HG03280 (cell line): ENCODE results near the gene COX7A1.

ENCODE experiments used
- ATAC-seq: cut with Tn5 transposase; IDR thresholded peaks from one replicate; pipeline ENCODE4 v1.9.1; 2021; ENCODE audit warnings: mild to moderate bottlenecking, moderate library complexity; ENCODE audit not compliant: unreplicated experiment

Gene COX7A1

GRCh38 chr19:36113894-36114720 is 38.1 kb downstream of the COX7A1 start:
- ATAC-seq: peak; percentile 2

DNA sequence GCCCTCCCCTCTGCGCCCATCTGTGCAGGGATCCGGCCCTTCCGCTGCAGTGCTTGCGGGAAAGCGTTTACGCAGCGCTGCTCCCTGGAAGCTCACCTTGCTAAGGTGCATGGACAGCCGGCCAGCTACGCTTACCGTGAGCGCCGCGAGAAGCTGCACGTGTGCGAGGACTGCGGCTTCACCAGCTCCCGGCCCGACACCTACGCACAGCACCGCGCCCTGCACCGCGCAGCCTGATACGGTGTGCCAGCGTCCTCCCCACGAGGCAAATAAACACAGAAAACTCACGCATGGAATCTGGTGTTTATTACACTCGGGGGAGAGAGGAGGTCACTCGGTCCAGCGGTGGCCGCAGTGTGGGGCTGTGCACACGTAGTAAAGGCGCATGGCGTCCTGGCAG is 38.8 kb downstream of the COX7A1 start:
- no peak for ATAC-seq

DNA sequence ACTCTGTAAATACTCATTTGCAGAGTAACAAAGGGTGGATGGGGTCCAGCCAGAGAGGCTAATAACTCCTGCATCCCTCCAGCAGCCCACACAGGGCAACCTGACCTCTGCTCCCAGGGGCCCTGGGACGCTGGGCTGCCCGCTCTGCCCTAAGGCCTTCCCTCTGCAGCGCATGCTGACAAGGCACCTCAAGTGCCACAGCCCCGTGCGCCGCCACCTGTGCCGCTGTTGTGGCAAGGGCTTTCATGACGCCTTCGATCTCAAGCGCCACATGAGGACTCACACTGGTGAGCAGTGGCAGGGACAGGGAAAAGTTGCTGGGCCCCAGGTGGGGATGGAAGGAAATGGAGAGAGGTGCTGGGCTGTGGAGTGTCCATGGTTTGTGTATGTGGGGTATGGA is 39.6 kb downstream of the COX7A1 start:
- no peak for ATAC-seq

- no peak for ATAC-seq
Observed at GRCh38 chr19:36111200-36111539, 41.1 kb downstream of the COX7A1 start.

DNA sequence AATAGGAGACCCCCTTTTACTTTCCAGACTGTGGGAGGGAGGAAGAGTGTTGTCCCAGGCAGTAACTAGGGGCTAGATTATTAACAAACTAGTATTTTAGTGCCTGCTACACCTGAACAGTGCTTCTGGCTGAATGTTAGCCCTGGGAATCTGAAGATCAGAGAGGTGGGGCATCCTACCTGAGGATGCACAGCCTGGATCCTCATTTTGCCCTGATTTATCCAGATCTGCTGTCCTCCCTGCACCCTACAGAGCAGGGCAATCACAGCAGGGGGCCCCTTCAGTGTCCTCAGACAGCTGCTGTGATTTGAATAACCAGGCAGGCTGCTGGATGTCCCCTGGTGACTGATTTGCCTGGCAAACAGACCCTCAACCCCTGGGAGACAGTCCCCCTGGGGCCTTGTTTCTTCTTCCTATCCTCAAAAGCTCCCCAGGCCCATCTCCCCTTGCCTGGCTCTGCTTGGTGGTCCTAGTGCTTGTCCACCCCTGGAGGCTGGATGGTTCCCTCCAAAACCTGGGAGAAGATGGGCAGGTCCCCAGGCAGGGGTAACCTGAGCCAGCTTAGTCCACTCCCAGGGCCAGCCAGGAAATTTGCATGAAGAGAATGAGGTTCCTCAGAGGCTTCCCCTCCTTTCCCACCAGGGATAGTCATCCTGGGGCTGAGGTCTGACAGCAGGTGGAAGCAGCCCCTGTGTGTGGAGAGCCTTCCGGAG is 41.6 kb downstream of the COX7A1 start, which contains the start of gene OVOL3:
OVOL3 (plus strand) TSS at position 657 of the 713 bp plus-strand sequence. CDS start 60 bp downstream, outside the sequence.
- no peak for ATAC-seq

DNA sequence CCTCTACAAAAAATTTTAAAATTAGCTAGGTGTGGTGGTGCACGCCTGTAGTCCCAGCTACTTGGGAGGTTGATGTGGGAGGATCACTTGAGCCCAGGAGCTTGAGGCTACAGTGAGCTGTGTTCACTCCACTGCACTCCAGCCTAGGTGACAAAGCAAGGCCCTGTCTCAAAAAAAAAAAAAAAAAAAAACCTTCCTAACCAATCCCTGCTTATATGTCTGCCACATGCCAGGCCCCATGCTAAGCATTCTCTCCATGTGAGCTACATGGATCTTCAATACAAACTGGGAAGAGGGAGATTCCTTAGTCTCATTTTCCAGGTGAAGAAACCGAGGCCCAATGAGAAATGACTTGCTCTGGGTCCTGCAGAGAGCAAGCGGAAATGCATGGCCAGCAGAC is 43.6 kb downstream of the COX7A1 start:
- no peak for ATAC-seq

DNA sequence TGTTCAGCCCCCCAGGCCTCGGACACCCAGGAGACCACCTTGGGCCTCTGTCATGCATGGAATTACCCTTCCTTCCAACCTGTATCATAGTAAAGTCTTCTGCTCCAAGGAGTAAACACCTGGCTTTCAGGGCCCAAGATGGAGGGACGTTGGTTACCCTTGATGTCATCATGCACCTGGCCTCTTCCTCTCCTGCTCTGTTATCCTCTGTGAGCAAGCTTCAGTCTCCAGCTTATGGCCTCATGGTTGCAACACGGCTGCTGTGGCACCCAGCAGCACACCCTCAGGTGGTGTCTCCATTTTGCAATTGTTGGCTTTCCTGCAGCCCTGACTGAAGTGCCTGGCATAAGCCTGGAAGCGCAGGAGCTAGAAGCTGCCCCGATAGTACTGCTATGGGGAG is 45.3 kb downstream of the COX7A1 start:
- ATAC-seq: no peak

GRCh38 chr19:36106441-36106840 is 45.8 kb downstream of the COX7A1 start:
- ATAC-seq: no peak

DNA sequence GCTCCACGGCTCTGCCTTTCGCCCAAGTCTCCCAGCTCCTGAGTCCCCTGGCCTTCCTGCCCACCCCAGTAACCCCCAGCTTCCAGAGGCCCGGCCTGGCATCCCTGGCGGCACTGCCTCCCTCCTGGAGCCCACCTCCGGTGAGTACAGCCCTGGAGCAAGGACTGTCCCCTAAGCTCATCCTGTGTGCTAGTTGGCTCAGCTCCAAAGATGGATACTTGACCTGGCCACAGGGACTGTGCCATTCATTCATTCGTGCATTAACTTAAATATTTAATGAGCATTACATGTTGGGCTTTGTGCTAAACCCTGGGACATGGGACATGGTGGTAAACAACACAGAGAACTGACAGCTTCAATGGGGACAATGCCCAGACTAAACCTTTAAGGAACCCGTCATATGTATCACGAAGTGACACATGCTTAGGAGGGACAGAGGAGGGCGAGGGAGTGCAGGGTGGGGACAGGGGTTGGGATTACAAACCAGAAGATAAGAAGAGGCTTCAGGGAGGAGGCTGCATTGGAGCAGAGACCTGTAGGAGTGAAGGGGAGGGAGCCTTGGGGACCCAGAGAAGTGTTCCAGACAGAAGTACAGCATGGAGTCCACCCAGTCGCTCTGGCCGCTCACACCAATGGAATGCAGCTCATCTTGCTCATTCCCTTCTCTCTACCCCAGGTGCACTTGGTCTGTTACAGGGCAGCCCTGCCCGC is 48.2 kb downstream of the COX7A1 start:
- no peak for ATAC-seq

- ATAC-seq: no peak
Observed at GRCh38 chr19:36103040-36103626, 49.1 kb downstream of the COX7A1 start.

DNA sequence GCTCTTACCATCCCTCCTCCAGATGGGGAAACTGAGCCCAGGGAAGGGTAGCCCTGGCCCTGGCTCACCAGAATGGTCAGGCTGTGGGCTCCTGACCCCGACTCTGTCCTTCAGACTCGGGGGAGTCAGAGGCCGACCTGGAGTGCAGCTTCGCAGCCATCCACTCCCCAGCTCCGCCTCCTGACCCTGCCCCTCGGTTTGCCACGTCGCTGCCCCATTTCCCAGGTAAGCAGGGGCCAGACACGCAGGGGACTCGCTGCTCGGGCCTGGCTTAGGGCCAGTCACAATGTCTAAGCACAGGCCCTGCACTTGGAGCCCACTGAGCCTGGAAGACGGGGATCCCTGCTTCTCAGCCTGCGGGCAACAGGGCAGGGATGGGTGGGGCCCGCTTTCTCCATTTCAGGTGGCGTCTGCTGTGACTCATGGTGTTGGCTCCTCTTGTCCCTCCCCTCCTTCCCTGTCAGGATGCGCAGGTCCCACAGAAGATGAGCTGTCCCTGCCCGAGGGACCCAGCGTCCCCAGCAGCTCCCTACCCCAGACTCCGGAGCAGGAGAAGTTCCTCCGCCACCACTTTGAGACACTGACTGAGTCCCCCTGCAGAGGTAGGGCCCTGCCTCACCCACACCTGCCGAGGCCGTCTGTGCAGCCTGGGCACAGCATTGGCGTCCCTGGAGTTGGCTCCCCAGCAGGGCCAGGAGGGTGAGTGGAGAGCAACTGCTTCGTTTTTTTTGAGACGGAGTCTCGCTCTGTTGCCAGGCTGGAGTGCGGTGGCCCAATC is 50.5 kb downstream of the COX7A1 start:
- no peak for ATAC-seq
